HG02938 (cell line): Measurements from ENCODE around the gene GTF2H4.

ENCODE experiments used
- ATAC-seq: cut with Tn5 transposase; IDR thresholded peaks from one replicate; pipeline ENCODE4 v1.9.1; 2021; ENCODE audit warnings: mild to moderate bottlenecking, moderate library complexity; ENCODE audit not compliant: unreplicated experiment

The GTF2H4 gene

DNA sequence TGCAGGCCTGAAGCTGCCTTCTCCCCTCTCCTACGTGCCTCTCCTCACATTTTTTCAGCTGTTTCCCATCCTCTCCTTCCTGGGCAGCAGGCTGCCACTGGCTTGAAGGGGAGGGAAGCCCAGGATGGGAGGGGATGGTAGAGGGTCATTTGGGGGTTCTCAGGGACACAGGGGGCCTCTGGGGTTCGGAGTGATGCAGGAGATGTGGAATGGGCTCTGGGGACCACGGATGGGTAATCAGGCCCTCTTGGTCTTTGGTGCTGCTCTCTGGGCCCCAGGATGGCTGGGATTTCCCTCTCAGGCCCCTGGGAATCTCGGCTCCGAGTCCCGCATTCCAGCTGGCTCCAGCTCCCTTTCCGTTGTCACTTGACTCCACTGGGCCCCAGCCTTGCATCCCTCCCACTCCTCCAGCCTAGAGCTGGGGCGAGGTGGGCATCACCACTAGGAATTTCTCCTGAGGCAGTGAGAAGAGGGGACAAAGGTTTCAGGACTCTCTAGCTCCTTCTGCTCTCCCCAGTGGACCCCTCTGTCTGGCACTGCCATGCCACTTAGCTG lies 25.7 kb upstream of the GTF2H4 start:
- ATAC-seq = no peak

DNA sequence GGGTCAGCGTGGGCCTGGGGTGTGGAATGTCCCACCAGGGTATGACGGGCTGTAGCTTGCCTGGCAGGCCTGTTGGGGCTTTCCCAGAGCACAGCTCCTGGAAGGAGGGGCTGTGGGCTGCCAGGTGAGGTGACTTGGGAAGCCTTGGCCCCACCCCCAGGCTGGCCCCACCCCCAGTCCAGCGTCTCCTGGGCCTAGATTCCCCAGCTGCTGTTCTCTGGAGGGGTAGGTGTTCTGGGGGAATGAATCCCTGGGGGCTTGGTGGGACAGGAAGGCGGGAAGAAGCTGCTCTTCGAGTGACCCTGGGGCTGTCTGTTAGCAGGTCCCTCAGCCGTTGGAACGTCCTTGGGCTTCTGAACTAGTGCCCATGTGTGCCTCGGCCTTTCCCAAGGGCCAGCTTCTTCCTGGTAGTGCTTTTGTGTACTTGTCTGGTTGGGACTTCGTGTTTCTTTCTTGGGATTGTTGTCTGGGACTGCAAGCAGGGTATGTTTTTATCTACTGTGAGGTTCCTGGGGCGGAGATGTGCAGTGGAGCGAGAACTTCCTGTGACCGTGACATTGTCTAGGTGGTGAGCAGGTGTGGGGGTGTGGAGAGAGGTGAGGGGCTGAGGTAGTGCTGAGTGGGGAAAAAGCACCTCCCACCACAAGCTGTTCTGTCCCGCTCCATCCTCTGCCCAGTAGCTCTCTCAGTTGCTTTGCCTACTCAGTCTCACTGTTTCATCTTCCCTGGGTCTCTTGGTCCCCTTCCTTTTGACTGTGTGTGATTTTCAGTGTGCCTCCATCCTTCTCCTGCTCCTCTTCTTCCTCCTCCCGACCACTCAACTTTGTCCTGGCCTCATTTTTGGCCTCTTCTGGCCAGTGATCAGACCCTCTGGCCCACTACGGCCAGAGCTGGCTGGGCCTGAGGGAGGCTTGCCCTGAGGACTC lies 25.0 kb upstream of the GTF2H4 start:
- no peak for ATAC-seq

DNA sequence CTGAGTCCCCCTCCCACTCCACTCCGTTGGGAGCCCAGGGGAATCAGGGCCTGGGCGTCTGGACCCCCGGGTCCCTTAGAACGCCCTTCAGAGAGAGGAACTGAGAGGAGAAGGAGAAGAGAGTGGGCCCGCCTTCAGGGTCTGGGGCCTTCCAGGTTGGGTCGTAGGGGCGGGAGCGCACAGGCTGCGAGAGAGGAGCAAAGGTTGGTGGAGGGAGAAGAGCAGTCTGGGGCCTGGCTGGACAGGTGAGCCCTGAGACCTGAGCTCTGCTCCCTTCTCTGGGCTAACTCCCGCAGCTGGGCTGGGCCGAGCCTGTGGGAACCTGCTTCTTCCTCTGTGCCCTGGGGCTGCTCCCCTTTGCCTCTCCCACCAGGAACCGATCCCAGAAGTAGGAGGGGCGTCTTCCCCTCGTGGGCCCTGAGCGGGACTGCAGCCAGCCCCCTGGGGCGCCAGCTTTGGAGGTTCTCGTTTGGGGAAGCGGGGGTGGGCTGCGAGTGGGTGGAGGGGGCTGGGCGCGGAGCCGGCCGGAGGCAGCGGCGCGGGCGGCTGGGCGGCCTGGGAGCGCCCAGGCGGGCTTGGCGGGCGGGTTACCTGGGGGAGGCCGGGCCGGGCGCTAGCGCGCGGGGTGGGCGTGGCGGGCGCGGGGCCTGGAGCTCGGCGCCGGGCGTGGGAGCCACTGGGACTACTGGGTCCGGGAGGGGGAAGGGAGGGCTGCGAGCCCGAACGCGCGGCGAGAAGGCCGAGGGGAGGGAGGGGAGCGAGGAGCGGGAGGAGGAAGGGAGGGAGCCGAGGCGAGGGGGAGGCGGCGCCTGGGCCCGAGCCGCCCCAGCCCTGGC lies 24.1 kb upstream of the GTF2H4 start, which contains the start of gene DDR1:
Gene DDR1 (plus strand): TSS at position 835 of the 836 bp plus-strand sequence. CDS start 4,211 bp downstream, outside the sequence.
- ATAC-seq = no peak

DNA sequence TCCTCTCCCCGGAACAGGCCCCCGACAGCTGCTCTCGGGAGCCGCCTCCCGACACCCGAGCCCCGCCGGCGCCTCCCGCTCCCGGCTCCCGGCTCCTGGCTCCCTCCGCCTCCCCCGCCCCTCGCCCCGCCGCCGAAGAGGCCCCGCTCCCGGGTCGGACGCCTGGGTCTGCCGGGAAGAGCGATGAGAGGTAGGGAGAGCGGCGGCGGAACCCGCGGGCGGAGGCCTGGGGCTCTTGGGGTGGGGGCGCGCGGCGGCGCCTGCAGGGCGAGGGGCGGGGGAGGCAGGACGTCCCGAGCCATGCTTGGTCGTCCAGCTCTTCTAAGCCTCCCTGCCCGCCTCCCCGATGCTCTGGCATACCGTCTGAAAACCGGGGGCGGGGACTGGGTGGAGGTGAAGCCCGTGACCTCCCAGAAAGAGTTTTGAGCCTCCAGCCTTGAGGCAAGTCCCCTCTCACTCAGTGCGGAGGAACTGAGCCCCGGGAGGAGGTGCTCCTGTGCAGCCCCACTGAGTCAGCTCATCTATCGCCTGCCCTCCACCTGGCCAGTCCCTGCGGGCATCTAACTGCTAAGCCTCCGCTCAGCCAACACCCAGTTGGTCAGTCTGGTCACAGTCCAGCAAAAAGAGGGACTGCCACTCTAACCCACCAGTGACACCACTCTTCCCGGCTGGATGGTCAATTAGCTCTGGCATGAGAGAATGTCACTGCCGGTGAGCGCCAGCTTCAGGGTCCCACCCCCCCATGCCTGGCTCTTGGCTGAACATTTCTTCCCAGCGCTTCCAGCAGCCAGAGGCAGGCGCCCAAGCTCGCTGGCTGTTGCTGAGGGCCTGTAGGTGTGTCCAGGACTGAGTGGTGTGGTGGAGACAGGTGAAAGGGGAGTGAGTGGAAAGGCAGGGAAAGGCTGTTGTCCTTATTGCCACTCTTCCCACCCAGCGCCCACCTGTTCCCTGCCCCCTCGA lies 23.2 kb upstream of the GTF2H4 start:
- no peak for ATAC-seq

DNA sequence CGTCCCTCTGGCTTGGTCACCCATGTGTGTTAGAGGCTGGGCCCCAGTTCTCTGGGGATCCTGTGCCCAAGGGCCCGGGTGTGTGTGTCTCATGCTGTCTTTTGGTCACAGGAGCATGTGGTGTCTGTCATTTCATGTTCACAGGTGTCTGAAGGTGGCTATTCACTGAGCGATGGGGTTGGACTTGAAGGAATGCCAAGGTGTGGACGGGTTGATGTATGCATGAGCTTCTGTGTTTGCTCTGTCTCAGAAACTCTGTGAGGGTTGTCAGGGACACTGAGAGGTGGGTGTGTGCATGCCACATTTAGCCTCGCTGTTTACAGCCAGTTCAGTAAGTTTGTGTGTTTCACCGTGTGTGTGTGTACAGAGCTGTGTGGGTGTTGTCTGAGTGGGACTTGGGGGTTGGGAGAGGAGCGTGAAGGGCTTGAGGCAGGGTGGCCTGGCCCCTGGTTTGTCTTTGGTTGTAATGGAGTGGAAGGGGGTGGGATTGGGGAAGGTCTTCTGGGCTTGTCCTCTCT lies 22.5 kb upstream of the GTF2H4 start:
- no peak for ATAC-seq

DNA sequence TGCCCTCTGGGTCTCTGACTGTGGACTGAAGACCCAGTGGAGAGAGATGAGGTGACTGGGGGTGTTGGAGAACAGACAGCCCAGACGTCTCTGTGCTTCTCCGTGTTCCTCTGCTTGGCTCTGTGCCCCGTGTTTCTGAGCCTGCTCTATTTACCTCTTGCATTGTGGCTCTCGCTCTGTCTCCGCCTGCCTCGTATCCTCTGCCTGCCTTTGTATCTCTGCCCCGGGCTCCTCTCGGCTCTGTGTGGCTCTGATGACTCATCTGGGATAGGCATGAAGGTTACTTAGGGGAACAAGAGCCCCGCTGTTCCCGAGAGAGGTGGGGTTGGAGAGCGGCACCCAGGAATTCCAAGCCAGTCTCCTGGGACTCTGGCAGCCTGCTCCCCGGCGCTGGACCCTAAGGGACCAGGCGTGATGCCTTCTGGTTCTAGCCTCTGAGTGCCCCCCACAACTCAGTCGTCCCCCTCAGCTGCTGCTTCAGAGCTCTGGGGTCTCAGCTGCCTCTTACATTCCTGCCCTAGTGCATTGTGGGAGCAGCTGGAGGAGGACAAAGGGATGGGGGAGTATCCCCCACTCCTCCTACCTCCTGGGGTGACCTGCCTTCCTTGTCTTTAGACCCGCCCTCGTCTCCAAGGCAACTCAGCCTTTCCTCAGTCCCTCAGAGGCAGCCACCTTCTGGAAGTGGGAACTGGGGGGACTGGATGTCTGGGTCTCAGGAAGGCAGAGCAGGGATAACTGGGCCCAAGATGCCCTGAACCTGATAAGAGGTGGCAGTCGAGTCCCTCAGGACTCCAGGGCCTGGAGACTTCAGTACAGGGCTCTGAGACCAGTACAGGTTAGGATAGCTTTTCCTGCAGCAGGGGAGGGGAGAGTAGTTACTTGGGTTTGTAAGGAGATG lies 21.8 kb upstream of the GTF2H4 start:
- no peak for ATAC-seq

GRCh38 chr6:30886897-30887255 lies 21.1 kb upstream of the GTF2H4 start:
- no peak for ATAC-seq

DNA sequence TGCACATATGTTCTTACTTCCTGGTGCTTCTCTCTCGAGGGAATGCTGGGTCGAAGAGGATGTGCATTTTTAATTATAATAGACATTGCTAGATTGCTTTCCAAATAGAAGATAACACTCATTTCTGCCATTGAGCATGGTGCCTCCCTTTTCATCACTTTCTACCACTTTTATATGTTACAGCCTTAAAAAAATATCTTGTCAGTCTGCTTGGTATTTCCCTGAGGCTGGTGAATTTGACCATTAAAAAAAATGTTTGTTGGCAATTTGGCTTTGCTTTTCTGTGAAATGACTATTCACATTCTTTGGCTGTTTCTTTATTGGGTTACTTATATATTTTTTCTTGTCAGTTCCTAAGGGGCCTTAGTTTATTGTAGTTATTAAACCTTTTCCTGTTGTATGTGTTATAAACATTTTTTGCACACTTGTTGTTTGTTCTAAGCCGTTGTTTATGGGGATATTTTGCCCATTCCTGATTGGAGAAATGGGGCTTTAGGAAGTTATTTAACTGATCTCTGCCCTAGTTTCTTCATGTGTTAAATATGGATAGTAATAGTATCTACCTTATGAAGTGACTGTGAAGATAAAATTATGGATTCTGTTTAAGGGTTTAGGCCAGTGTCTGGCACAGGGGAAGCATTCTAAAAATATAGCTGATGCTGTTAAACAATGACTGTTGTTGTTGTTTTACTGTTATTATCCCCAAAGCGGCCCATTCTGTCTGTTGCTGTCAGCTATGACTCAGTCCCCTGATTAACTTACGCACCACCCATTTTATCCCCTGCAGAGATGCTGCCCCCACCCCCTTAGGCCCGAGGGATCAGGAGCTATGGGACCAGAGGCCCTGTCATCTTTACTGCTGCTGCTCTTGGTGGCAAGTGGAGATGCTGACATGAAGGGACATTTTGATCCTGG lies 19.8 kb upstream of the GTF2H4 start:
- no peak for ATAC-seq

DNA sequence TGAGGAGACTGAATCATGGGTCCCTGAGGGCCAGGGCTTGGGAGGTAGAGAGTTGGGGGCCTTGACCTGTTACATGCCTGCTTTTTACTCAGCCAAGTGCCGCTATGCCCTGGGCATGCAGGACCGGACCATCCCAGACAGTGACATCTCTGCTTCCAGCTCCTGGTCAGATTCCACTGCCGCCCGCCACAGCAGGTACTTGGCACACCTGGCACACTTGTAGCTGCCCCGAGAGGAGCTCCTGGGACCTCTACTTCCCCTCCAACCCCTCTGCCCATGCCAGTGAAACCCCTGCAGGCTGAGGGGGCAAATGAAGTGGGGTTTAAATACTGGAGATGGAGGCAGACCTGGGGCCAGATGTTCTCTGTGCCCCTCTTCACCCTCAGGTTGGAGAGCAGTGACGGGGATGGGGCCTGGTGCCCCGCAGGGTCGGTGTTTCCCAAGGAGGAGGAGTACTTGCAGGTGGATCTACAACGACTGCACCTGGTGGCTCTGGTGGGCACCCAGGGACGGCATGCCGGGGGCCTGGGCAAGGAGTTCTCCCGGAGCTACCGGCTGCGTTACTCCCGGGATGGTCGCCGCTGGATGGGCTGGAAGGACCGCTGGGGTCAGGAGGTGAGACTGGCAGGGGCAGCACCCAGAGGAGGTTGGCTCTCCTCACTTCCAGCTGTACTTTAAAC lies 19.1 kb upstream of the GTF2H4 start:
- no peak for ATAC-seq

DNA sequence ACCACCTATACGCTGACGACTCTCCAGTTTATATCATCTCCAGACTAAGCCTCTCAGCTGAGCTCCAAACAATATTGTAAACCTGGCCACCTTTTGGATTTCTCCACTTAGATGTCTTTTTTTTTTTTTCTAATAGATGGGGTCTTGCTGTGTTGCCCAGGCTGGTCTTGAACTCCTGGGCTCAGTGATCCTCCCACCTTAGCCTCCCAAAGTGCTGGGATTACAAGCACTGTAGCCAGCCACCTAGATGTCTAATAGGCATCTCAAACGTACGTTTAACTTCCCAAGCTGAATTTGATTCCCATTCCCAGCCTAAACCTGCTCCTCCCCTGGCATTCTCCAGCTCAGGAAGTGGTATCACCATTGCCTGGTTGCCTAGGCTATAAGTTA lies 18.5 kb upstream of the GTF2H4 start:
- no peak for ATAC-seq

DNA sequence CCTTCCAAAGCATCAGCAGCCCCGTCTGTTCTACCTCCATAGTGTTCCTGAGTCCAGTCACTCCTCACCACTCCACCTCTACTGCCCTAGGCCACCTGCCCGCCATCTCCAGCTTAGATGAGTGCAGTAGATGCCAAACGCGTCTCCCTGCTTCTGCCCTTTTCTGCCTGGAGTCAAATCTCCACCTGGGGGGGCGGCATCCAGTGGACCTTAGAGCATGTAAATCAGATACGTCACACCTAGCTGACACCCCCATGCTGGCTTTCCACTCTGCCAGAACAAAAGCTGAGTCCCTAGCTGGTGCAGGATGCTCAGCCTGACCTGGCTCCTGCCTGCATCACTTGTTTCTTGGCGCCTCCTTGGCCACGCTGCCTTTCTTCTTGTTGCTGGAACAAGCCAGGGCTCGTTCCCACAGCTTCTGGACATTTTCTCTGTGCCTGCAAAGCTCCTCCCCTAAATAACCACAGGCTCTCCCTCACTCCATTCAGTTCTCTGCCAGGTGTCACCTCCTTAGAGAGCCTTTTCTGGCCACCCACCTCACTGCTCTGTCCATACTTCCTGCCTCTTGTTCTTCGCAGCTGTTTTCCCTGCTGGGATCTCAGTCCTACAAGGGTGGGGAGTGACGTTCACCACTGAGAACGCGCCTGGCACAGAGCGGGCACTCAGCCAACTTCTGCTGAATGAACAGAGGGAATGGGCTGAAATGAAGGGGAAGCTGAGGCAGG lies 17.9 kb upstream of the GTF2H4 start:
- no peak for ATAC-seq

GRCh38 chr6:30890646-30891449 lies 17.2 kb upstream of the GTF2H4 start:
- ATAC-seq = no peak

- no peak for ATAC-seq
These were observed 16.6 kb upstream of the GTF2H4 start for GRCh38 chr6:30891450-30891723.

DNA sequence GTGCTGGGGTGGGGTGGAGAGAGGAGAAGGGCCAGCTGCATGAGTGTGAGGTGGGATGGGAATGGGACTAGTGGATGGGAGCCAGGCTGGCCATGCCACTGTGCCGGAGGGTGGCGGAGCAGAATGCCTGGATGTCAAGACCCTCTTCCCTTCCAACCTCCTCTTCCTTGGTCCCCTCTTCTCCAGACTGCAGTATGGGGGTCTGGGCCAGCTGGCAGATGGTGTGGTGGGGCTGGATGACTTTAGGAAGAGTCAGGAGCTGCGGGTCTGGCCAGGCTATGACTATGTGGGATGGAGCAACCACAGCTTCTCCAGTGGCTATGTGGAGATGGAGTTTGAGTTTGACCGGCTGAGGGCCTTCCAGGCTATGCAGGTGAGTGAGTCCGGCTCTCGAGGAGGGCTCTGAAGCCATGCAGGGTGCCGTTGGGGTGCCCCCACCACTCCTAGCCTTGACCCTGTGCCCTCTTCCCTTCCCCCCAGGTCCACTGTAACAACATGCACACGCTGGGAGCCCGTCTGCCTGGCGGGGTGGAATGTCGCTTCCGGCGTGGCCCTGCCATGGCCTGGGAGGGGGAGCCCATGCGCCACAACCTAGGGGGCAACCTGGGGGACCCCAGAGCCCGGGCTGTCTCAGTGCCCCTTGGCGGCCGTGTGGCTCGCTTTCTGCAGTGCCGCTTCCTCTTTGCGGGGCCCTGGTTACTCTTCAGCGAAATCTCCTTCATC lies 16.0 kb upstream of the GTF2H4 start:
- no peak for ATAC-seq

GRCh38 chr6:30893001-30893591 lies 14.9 kb upstream of the GTF2H4 start:
- no peak for ATAC-seq
